ENCODE data around the gene RPS6KA3.
A peak's percentile ranks its signal among the peaks of the same experiment; 100 is the strongest.

The RPS6KA3 gene

GRCh38 chrX:20266810-20267606, at the start of gene RPS6KA3:
Gene RPS6KA3 (minus strand): TSS chrX:20266909. CDS start chrX:20266632, 277 bp downstream.
- DNase-seq: peak; percentile 95

- DNase-seq: no peak
Measured at GRCh38 chrX:20315140-20315539, 48.4 kb upstream of the RPS6KA3 start.

- DNase-seq: no peak
Measured at GRCh38 chrX:20313899-20314298, 47.2 kb upstream of the RPS6KA3 start.

- DNase-seq: no peak
Measured at GRCh38 chrX:20312018-20312417, 45.3 kb upstream of the RPS6KA3 start.

- DNase-seq: no peak
Measured at GRCh38 chrX:20311505-20311904, 44.8 kb upstream of the RPS6KA3 start.

- DNase-seq: no peak
Measured at GRCh38 chrX:20309806-20310205, 43.1 kb upstream of the RPS6KA3 start.

- DNase-seq: no peak
Measured at GRCh38 chrX:20306668-20307067, 40.0 kb upstream of the RPS6KA3 start.

GRCh38 chrX:20300822-20301221, 34.1 kb upstream of the RPS6KA3 start:
- DNase-seq: no peak

- no peak for DNase-seq
Measured at GRCh38 chrX:20294957-20295356, 28.2 kb upstream of the RPS6KA3 start.

- no peak for DNase-seq
Measured at GRCh38 chrX:20294284-20294683, 27.6 kb upstream of the RPS6KA3 start.

- DNase-seq: no peak
Measured at GRCh38 chrX:20285511-20285910, 18.8 kb upstream of the RPS6KA3 start.

- no peak for DNase-seq
Measured at GRCh38 chrX:20284992-20285391, 18.3 kb upstream of the RPS6KA3 start.

- no peak for DNase-seq
Measured at GRCh38 chrX:20284444-20284843, 17.7 kb upstream of the RPS6KA3 start.

- no peak for DNase-seq
Measured at GRCh38 chrX:20280938-20281337, 14.2 kb upstream of the RPS6KA3 start.

GRCh38 chrX:20274121-20274520, 7.4 kb upstream of the RPS6KA3 start:
- DNase-seq: no peak

GRCh38 chrX:20271730-20272129, 5.0 kb upstream of the RPS6KA3 start:
- no peak for DNase-seq

- DNase-seq: no peak
Measured at GRCh38 chrX:20271186-20271585, 4.5 kb upstream of the RPS6KA3 start.

- DNase-seq: no peak
Measured at GRCh38 chrX:20270562-20270890, 3.8 kb upstream of the RPS6KA3 start.

- no peak for DNase-seq
Measured at GRCh38 chrX:20269848-20270561, 3.3 kb upstream of the RPS6KA3 start.

- peak; percentile 60 for DNase-seq
Measured at GRCh38 chrX:20267931-20268701, 1.4 kb upstream of the RPS6KA3 start.

- no peak for DNase-seq
Measured at GRCh38 chrX:20267607-20267930, 860 bp upstream of the RPS6KA3 start.

GRCh38 chrX:20265726-20266681, 705 bp downstream of the RPS6KA3 start:
- peak; percentile 46 for DNase-seq

Measured in femur (tissue), 1 donor.